ENCODE results near the gene OR2T10.
"Not testable (repeated sequence)": the region's sequence is repeated elsewhere in the genome, so short reads cannot be mapped to it uniquely, and the experiment has no call there.

OR2T10 gene

DNA sequence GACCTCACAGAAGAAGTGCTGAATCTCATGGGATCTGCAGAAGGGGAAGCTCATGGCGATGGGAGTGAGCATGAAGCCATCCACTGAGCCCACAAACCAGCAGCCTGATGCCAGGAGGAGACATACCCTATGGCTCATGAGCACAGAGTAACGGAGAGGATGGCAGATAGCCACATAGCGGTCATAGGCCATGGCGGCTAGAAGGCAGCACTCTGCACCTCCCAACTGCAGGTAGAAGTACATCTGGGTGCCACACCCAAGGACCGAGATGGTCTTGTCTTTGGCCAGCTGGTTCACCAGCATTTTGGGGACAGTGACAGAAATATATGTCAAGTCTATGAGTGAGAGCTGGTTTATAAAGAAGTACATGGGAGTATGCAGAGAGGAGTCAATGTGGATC lies 4.3 kb downstream of the OR2T10 start:
- DNase-seq (ENCODE audit: low read depth): no peak

DNA sequence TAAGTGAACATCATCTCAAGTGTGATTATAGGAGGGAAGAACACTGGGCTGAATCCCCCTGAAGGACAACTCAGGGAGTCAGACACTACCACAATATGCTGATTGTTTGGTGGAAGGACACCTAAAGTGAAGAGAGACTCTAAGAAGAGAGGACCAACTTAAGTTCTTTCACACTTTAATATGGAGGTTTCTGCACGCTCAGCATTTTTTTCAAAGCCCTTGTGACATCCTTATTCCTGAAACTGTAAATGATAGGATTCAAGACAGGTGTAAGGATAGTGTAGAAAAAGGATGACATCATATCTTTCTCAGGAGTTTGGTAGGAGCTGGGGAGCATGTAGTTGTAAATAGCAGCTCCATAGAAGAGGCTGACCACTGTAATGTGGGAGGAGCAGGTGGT lies 4.8 kb downstream of the OR2T10 start:
- no peak for DNase-seq (ENCODE audit: low read depth)

GRCh38 chr1:248590055-248590454 lies 7.4 kb downstream of the OR2T10 start:
- DNase-seq (ENCODE audit: low read depth): no peak

- no peak for DNase-seq (ENCODE audit: low read depth)
These were observed 8.2 kb downstream of the OR2T10 start for GRCh38 chr1:248589334-248589733.

DNA sequence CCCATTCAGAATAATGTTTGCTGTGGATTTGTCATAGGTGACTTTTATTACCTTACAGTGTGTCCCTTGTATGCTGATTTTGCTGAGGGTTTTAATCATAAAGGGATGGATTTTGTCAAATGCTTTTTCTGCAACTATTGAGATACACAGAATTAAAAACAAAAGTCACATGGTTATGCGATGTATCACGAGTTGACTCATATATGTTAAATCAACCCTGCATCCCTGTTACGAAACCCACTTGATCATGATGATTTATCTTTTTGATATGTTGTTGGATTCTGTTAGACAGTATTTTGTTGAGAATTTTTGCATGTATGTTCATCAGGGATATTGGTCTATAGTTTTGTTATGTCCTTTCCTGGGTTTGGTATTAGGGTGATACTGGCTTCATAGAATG lies 12.2 kb downstream of the OR2T10 start:
- no peak for DNase-seq (ENCODE audit: low read depth)

DNA sequence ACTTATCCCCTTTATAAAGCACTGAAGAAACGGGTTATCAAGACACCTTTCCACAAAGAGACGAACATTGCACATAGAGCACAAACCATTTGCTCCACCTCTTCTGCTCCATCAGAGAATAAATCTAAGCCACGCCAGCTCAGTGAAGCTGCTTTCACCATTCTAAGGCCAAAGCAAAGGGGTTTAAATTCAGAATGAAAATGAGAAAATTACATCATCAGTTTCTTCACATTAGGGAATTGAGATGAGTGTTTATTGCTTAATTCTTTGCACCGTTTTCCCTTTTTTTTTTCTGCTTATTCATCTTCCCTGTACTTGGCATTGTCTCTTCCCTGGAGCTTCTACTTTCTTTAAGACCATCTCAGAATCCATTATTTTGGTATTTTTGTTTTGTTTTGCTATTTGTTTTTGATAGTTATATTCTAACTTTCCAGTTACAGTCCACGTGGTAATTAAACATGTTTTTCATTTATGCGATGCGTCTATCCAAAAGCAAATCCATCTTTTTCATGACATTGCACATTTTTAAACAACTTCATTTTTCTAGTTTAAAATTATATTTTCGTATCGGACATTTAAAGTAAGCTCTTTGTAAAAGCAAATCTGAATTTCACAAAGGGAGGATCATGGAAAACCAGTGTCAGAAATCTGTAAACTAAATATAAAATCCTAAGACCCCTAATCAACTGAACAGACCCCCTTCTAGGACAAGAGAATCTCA lies 21.1 kb downstream of the OR2T10 start:
- no peak for DNase-seq (ENCODE audit: low read depth)

DNA sequence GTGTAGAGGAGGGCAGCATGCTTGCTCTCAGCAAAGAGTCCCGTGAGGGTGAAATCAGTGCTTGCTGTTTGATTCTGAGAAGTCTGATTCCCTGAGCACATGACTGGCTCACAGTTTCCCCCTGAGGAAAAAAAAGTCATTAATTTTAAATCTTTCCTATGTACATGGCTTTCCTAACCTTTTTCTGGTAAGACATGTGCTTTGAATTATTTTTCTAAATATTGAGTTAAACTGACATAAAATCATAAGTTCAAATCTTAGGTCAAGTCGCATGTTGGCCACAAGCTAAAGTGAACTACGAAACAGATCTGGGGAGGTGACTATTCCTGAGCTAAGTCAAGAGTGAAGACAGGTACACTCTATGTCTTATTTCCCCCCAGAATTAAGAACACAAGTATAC lies 22.8 kb downstream of the OR2T10 start, which contains the start of gene OR2T34:
Gene OR2T34, minus strand, starts transcription at position 101 of the 400 bp plus-strand sequence. Its CDS starts 0 bp downstream, at position 101.
- DNase-seq (ENCODE audit: low read depth): not testable (repeated sequence)

GRCh38 chr1:248573856-248574255 lies 23.6 kb downstream of the OR2T10 start:
- not testable (repeated sequence) for DNase-seq (ENCODE audit: low read depth)

DNA sequence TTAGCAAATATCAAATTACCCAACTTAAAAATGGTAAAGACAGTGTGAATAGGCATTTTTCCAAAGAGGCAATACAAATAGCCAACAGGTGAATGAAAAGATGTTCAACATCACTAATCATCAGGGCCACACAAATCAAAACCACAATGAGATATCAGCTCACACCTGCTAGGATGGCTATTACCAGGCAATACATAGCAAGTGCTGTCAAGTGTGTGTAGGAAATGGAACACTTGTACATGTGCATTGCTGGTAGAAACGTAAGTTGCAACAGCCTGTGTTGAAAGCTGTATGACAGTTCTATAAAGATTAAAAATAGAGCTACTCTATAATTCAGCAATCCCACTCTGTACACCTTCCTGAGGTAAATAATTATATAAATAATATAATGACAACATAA lies 25.5 kb downstream of the OR2T10 start:
- DNase-seq (ENCODE audit: low read depth): not testable (repeated sequence)

DNA sequence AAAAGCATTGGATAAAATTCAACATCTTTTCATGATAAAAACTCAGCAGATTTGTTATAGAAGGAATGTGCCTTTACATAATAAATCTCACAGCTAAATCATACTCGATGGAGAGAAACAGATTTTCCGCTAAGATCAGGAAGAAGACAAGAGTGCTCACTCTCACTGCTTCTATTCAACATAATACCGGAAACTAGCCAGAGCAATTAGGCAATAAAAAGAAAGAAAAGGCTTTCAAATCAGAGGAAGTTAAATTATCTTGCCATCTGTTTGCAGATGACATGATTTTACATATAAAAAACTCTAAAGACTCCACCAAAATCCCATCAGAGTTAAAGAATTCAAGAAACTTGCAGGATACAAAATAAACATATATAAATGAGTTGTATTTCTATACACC lies 26.7 kb downstream of the OR2T10 start:
- DNase-seq (ENCODE audit: low read depth): not testable (repeated sequence)

GRCh38 chr1:248569049-248569448 lies 28.5 kb downstream of the OR2T10 start:
- not testable (repeated sequence) for DNase-seq (ENCODE audit: low read depth)

DNA sequence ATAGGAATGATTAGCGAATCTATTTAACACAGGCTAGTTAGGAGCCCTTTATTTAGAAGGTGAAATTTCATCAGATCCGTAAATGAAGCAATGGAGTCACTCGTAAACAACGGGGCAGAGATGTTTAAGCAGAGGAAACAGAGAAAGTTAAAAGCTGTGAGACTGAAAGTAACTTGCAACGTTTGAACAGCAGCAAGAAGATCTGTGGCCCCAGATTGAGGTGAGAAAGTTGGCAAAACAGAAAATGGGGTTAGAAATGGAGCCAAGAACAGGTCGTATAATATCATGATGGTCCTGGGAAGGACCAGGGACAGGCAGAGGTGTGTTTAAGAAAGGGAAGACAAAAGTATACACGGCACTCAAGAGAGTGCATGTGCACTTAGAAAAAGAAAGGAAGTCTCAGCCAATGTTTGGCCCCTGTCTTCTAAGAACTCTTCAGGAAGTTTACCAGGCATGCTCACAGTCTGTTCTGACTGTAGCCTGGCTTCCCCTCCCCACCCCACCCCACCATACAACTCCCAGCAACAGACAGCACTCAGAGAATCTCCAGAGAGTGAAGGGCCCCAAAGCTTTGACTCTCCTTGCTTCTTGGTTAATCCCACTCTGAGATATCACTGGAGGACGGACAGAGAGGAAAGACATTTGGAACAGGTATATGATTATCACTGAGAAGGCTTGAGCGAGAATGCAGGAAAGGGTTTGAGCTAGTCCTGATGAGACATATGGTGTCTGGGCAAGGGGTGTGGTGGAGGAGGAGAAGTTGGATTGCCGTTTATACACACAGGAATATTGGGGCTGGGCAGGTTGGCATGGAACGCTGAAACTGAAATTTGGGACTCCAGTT lies 31.7 kb downstream of the OR2T10 start:
- DNase-seq (ENCODE audit: low read depth): not testable (repeated sequence)

GRCh38 chr1:248562672-248563071 lies 34.8 kb downstream of the OR2T10 start, which contains the start of gene OR2T29:
Gene OR2T29 (minus strand): TSS chr1:248562772. CDS start chr1:248559491, 3,281 bp downstream.
- not testable (repeated sequence) for DNase-seq (ENCODE audit: low read depth)

DNA sequence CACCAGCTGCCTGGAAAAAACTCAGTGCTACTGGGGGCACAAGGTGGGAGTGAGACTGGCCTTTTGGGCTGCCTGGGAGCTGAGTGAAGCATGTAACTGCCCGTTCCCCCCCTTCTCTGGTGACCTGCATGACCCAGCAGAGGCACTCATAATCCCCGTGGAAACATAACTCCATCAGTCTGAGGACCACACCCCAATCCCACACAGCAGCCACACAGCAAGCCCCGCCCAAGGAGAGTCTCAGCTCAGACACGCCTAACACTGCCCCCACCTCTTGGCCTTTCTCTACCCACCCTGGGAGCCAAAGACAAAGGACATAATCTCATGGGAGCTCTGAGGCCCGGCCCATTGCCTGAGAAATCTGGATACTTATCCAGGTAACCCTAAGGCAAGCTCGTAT lies 46.5 kb downstream of the OR2T10 start:
- DNase-seq (ENCODE audit: low read depth): not testable (repeated sequence)

GRCh38 chr1:248547383-248547782 lies 50.1 kb downstream of the OR2T10 start:
- not testable (repeated sequence) for DNase-seq (ENCODE audit: low read depth)

All from activated T-helper 1 cell treated with Interleukin-2 at 50 U/mL for 16 hours (primary cell).